HepG2 (cell line): Measurements from ENCODE around the gene RPL23. TPM values are rescaled to one million over a fixed set of nuclear protein-coding genes. Genes with fewer than 3 reads are reported as not detected.
A peak's percentile ranks its signal among the peaks of the same experiment; 100 is the strongest.

Experiments
- ARID4A ChIP-seq: sonication (generic); formaldehyde crosslinking; IDR thresholded peaks from 2 replicates; pipeline ENCODE4 v1.5.0; 2020; ENCODE audit warnings: mild to moderate bottlenecking, missing genetic modification reagents, borderline replicate concordance
- HNRNPLL ChIP-seq: fragments of 200-400 bp; formaldehyde crosslinking; IDR thresholded peaks from 2 replicates; pipeline ENCODE4 v1.6.1; 2017; ENCODE audit warnings: mild to moderate bottlenecking, low read depth, low read length; ENCODE audit not compliant: poor library complexity, severe bottlenecking
- NAIF1 ChIP-seq: sonication (generic); formaldehyde crosslinking; IDR thresholded peaks from 2 replicates; pipeline ENCODE4 v1.5.0; 2020; ENCODE audit warnings: mild to moderate bottlenecking, missing genetic modification reagents, borderline replicate concordance
- NPAS2 ChIP-seq: sonication (generic); formaldehyde crosslinking; IDR thresholded peaks from 2 replicates; pipeline ENCODE4 v1.8.0; 2022; ENCODE audit warnings: mild to moderate bottlenecking, missing genetic modification reagents, borderline replicate concordance
- PCBP2 ChIP-seq: fragments of 200-400 bp; formaldehyde crosslinking; optimal IDR thresholded peaks from 2 replicates; pipeline ENCODE3; 2018; ENCODE audit warnings: low read length, low read depth; ENCODE audit not compliant: poor library complexity, severe bottlenecking
- POLR2AphosphoS5 ChIP-seq: IDR thresholded peaks from 2 replicates; pipeline ENCODE4 v1.6.1; 2012; ENCODE audit warnings: low read depth, low read length
- ZNF407 ChIP-seq: sonication (generic); formaldehyde crosslinking; IDR thresholded peaks from one replicate; pipeline ENCODE4 v1.5.1; 2020; ENCODE audit warnings: mild to moderate bottlenecking, missing genetic modification reagents; ENCODE audit errors: not compliant biosample characterization
- ZNF576 ChIP-seq: sonication (generic); formaldehyde crosslinking; IDR thresholded peaks from 2 replicates; pipeline ENCODE4 v1.4.0; 2020; ENCODE audit warnings: mild to moderate bottlenecking, missing genetic modification reagents
- ZNF629 ChIP-seq: sonication (generic); formaldehyde crosslinking; conservative IDR thresholded peaks from 2 replicates; pipeline ENCODE4 v1.5.0; 2020; ENCODE audit warnings: missing genetic modification reagents
- polyA plus RNA-seq, 8 experiments: library from polyadenylated mRNA; depleted of rRNA in 3 of 8; stranded (reverse) in 7 of 8; unstranded in 1 of 8; fragments of >200 nt; fragmentation: Illumina TruSeq in 4 of 8; extraction: Trizol in 4 of 8; gene quantifications; 2 replicates each; pipeline versions ENCODE4 v1.2.1 to v1.2.3, GENCODE V29; 2011 to 2016; ENCODE audit warnings: low read depth in 4 of 8, missing spikeins in 1 of 8, mixed read lengths in 1 of 8; ENCODE audit not compliant: insufficient read depth in 1 of 8
- total RNA-seq, 5 experiments: library from RNA; depleted of rRNA; stranded (reverse); fragments of >200 nt; fragmentation: Illumina TruSeq; extraction: Trizol; gene quantifications; 2 replicates each; pipeline ENCODE4 v1.2.3, GENCODE V29; 2016; ENCODE audit warnings: low read depth in 1 of 5
- TF ChIP-seq, protein P1 (sequence below): IDR thresholded peaks from 2 replicates; pipeline ENCODE4 v1.6.1; 2012; ENCODE audit warnings: low read length, improper control_type of control experiment

The RPL23 gene
- total and polyA plus RNA-seq, 2 of the 13 experiments (the other 11 are each of a cell fraction or from before 2014, with no cell fraction given), result 2,790 to 4,860 TPM

DNA sequence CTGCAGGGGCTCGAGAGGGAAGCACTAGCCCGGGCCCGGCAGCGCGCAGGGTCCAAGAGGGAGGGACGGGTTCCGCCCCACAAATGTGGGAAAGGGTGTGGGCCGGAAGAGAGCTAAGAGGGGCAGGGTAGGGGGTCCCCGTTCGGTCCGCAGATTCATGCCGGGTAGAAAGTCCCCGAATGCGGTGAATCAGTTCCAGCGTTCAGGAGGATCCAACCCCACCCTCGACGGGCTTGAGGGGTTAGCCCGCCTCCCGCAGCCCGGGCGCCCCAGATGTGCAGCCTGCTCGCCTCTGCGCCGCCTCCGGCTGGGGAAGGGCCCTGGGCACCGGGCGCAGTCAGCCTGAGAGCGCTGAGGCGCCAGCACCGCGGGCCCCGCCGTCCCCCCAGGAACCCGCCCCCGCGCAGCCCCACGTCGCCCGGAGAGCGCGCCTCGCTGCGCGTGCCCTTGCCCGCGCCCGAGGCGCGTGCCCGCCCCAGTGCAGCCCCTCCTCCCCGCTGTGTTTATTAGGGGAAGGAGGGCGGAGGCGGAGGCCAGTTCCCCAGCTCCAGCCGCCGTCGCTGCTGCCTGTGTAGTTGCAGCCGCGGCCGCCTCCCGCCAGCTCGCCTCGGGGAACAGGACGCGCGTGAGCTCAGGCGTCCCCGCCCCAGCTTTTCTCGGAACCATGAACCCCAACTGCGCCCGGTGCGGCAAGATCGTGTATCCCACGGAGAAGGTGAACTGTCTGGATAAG, 16.2 kb upstream of the RPL23 start, which contains the start of gene LASP1 (continued):
- peak; percentile 82; the same call in 1 of the 2 replicates for TF ChIP-seq NAIF1 (CRISPR knock-in tag)
- peak; percentile 90 for TF ChIP-seq HNRNPLL
- TF ChIP-seq PCBP2, result no peak
- TF ChIP-seq ZNF629 (CRISPR knock-in tag), result no peak
- TF ChIP-seq POLR2AphosphoS5, result peak; percentile 95
- TF ChIP-seq, protein P1, sequence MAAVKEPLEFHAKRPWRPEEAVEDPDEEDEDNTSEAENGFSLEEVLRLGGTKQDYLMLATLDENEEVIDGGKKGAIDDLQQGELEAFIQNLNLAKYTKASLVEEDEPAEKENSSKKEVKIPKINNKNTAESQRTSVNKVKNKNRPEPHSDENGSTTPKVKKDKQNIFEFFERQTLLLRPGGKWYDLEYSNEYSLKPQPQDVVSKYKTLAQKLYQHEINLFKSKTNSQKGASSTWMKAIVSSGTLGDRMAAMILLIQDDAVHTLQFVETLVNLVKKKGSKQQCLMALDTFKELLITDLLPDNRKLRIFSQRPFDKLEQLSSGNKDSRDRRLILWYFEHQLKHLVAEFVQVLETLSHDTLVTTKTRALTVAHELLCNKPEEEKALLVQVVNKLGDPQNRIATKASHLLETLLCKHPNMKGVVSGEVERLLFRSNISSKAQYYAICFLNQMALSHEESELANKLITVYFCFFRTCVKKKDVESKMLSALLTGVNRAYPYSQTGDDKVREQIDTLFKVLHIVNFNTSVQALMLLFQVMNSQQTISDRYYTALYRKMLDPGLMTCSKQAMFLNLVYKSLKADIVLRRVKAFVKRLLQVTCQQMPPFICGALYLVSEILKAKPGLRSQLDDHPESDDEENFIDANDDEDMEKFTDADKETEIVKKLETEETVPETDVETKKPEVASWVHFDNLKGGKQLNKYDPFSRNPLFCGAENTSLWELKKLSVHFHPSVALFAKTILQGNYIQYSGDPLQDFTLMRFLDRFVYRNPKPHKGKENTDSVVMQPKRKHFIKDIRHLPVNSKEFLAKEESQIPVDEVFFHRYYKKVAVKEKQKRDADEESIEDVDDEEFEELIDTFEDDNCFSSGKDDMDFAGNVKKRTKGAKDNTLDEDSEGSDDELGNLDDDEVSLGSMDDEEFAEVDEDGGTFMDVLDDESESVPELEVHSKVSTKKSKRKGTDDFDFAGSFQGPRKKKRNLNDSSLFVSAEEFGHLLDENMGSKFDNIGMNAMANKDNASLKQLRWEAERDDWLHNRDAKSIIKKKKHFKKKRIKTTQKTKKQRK, result no peak
- no peak for TF ChIP-seq NPAS2 (CRISPR knock-in tag)
- no peak for TF ChIP-seq ZNF407
- TF ChIP-seq ARID4A (CRISPR knock-in tag), result peak; percentile 94; the same call in 1 of the 2 replicates
- TF ChIP-seq ZNF576 (CRISPR knock-in tag), result no peak
